HG03457 (cell line): ENCODE results near the gene SEC23IP.

ENCODE experiments used
- ATAC-seq: cut with Tn5 transposase; IDR thresholded peaks from one replicate; pipeline ENCODE4 v1.9.1; 2021; ENCODE audit warnings: moderate number of reproducible peaks; ENCODE audit not compliant: unreplicated experiment

Gene SEC23IP

DNA sequence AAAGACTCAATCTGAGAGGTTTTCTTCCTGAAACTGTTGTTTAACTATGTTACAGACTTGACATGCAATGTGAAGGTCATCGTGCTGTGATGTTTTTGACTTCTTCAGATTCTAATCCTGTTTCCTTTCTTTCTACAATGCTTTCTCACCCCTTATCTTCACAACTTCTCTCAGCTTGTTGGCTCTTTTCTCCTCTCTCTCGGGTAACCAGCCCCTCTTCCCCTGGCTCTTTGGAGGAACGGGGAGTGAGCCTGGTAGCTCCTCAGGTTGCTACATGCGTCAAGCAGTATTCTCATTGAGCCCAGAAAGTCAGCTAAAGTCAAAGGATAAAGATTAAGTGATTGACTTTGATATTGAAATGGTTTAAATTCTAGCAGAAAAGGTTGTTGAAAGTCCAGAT, 40.1 kb downstream of the SEC23IP start:
- ATAC-seq: no peak

DNA sequence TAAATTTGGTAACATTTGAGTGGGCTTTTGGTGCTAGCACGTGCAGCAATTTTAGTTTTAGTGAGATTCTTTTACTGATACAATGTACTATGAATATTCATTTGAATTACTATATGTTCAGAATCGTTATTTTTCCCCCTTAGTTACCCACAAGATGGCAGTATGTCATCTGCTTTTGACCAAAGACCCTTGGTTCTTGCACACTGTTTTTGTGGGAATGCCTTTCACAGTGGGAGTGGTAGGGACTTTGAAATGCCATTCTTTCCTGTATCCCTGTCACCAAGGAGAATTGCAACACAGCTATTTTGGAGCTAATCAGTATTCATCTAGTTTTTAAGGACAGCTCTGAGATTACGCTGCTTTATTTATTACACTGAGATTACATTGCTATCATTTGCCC, 40.6 kb downstream of the SEC23IP start:
- ATAC-seq: no peak

DNA sequence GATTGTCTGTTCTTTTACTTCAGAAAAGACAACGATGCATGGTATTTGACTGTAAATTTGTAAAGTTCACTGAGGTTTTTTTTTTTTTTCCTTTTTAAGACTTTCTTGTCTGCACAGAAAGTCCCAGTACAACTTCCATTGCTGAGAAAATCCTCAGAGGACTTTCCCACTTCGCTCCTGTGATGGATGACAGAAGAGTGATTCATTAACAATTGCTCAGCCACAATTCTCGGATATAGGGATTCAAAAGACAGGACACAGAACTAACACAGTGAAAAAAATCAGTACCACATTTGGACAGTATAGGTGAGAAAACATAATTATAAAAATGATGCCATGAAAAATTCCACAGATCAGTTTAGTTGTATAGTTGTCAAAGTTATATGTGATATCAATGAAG, 48.0 kb downstream of the SEC23IP start:
- no peak for ATAC-seq

DNA sequence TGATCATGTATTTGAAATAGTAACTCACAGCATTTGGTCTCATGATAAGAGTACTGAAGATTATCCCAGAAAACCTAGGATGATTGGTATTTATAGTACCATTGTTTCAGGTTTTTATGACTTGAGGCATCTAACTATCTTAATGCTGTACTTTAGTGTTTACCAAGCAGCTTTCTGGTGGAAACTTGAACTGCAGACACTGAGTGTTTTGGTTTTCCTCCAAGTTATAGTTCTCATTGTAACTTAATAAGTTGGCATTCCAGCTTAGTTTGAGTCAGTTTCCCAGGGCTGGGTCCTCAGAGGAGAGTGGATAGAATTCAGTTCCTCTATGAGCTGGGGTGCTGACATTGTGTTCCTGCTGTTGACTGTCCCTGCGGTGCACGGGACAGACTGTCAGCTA, 50.4 kb downstream of the SEC23IP start:
- no peak for ATAC-seq

DNA sequence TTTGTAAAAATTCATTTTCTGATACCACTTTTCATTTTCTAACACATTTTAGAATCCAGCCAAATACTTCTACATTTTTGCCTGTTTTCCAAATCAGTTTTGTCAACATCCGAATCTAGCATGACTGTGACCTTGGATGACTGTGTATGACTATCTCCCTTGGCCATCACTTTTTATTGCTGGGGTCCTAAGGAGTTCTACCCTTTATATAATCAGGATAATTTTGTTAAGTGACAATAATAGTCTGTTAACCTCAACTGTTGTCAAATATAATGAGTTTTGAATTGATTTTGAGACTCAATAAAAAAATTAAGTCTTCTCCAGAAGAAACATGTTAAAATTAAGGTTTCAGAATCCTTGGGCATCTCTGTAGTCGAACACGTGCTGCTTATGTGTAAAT, 53.3 kb downstream of the SEC23IP start:
- ATAC-seq: no peak

DNA sequence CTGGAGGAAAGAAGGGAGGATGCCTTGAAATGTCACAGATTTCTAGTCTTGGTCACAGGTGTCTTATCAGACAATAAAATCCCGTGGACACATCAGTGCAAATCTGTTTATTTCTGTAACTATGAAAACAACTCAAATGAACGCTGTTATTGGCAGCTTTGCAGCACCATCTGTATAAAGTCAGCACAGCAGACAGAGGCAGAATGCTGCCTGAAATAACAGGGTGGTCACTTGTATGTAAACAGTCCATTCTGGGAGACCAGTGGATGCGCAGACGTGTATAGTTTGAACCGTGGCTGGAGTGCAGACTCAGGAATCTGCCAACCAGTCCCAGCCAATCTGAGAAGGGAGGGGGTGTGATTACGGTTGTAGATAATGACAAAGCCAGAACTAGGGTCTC, 54.8 kb downstream of the SEC23IP start:
- ATAC-seq: no peak

DNA sequence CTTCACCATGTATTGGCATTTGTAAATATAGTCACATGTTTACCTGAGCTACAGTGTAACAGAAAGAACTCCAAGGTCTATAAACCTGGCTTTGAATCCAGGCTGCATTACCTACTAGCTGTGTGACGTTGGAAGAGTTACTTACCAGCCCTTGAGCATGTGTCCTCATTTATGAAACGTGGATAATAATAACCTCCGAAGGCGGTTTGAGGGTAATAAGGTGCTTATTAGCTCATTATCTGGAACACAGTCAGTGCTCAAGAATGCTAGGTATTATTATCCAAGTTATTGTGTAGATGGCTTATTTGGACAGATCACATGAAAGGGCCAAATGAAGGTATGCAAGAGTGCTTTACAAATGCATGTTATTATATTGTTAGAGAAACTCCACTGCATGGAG, 64.9 kb downstream of the SEC23IP start:
- ATAC-seq: no peak

DNA sequence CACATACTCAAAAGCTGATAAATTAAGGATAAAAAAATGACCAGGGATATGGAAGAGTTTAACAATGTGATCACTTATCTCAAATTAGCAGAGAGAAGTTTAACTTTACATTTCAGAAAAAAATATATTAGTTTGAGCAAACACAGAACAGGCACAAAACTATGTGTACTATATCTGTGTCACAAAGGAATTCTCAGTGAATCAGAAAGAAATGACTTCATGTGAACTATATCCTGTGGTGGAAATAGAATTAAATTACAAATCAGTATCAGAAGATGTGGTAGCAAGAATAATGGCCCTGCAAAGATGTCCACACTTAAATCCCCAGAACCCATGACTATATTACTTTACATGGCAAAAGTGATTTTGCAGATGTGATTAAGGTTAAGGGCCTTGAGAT, 70.3 kb downstream of the SEC23IP start:
- ATAC-seq: no peak

DNA sequence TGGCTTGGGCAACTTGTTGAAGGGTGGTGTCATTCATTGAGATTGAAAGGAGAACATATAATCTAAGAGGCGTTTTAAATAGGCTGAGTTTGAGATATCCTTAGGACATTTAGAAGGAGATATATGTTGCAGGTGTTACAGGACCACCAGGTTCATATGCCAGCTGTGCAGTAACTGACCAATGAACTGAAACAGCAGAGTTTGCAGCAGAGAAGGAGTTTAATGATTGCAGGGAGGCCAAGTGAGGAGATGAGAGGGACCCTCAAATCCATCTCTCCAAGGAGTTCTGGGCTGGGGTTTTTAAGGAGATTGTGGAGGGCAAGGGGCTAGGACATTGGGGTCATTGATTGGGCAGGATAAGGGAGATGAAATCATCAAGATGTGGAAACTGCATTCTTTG, 74.5 kb downstream of the SEC23IP start:
- no peak for ATAC-seq

DNA sequence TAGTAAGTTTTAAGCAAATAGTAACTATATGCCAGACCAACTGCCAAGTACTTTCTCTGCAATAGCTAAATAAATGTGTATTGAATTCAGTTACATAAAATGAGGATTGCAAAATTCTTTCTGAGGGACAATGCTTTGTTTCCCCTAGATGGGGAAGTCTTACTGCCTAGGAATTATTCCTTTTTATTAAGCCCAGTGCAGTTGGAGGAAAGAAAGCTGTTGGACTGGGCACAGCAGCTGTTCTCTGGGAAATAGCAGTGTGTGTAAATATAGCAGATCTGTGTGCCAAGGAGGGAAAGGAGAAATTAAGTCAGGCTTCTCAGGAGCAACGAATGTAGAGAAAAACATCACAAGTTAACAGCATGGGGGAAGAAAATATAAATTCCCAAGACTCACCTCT, 77.1 kb downstream of the SEC23IP start:
- ATAC-seq: no peak

DNA sequence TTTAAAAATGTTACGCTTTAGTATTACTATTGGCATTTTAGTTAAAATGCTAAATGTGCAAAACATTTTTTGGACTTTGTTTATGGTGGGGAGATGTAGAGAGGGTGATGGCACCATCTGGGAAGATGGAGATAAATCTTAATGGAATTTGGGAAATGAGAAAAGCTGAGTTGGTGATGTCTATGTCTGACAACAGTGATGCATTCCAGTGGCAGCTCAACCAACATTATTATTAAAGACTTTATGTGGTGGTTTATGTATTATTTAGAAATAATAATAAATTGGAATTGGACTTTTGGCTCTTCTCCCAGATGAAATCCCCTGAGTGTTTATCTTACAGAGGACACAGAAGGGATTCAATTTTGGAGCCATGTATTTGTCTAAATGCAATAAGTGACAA, 77.6 kb downstream of the SEC23IP start:
- no peak for ATAC-seq

DNA sequence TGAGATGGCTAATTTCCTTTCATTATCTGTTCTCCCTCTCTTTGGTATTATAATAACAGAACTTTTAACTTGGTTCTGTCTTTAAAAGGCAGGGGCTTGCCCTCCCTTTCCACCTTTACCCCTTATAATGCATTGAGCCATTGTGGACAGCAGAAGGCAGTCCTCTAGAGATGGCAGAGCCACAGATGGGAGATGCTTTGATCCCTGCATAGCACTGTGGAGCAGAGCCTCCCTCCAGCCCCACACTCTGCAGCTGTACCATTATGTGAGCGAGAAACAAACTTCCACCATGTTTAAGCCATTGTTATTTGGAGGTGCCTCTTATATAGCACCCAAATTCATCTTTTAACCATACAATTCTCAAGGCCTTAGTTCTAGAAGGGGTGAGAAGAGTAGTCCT, 78.4 kb downstream of the SEC23IP start:
- ATAC-seq: no peak

DNA sequence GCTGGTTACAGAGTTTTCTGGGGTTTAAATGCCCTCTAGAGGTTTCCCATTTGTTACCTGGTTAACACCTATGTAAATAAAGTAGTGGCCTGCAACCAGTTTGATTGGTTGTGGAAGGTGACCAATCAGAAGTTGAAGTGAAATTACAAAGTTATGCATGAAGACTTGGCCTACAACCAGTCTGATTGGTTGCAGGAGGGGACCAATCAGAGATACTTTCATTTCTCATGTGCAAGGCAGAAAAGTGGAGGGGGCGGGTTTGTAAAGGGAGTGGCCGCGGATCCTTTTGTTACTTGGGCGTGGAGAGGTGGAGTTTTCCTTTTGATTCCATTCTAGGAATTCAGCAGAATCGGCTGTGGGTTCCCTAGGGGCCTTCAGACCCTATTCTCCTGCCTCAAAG, 80.8 kb downstream of the SEC23IP start:
- ATAC-seq: no peak

DNA sequence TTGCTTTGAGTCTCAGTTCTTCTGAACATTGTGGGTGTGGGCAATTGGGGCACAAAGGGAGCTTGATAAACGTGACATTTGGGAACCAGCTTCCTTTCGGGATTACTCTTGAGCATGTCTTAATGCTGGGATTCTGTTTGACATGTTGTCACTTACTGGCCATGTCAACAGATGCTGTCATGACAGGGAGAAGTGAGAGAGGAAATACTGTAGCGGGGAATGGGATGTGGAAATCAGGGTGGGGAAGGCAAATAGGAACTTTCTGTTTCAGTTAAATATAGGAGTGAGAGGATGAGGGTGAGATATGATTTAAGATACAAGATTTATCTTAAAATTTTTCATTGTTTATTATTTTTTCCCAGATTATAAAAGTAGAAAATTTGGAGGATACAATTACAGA, 83.9 kb downstream of the SEC23IP start:
- ATAC-seq: no peak

DNA sequence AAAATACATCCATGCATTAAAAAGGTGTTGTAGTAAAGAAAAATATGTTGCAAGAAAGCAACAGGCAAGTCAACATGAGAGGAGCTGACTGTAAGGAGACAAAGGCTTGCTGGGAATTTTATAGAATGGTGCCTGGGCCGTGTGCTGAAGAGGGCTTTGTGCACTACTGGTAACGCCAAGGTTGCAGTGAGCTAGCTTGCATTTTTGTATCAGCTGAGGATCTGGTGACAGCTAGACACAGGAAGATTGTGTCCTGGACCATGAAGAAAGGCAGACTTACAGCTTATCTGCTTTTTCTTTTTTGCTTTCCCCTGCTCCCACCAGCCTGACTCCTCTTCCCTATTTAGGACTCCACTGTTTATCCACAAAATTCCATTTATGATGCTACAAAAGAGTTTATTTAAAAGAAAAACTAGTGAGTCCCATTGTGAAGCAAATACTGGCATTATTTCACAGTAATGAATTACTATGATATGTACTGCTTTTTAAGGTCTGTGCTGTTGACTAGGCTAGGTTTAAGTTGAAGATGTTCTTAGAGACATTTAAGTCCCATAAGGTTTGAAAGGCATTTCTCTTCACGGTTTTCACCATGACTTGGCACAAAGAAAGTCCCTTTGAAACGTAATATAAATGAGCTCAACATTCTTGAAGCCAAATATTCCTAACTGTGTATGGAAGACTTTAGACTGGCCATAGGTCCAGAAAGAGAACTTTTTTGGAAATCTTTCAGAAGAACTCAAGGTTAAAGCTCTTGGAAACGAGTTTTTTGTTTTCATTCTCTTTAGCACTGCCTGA, 88.6 kb downstream of the SEC23IP start:
- no peak for ATAC-seq

DNA sequence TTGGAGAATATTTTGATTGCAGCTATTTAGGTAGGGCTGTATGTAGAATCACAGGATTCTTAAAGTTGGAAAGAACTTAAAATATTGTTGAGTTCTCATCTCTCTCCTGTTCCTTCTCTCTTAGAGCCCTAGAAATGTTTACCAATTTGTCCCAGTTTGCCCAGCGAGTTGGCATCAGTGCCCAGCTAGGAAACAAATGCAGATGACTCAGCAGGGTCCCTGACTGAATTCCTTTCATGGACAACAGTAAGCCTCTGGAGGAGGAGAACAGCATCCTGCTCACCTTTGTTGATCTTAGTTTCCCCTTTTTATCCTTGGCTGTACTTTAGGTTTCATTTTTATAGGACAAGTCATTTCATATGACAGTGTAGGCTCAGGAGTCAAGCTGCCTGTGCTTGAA, 89.3 kb downstream of the SEC23IP start:
- ATAC-seq: no peak

DNA sequence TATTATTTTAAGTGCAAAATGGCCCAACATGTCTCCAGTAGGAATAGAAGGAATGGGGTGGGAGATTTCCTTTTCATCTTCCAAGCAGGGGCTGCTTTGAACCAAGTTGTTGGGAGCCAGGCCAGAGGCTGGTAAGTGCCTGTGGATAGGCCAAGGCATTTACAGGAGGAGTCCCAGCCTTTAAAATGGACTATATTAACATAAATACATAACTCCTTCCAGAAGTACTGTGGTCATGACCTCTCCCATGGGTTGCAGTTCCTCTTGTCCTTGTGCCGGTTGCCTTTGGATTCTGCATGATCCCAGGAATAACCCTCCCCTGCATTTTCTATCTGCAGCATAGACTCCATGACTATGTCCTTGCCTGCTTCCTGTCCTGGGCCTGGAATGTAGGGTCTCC, 95.8 kb downstream of the SEC23IP start:
- ATAC-seq: no peak

DNA sequence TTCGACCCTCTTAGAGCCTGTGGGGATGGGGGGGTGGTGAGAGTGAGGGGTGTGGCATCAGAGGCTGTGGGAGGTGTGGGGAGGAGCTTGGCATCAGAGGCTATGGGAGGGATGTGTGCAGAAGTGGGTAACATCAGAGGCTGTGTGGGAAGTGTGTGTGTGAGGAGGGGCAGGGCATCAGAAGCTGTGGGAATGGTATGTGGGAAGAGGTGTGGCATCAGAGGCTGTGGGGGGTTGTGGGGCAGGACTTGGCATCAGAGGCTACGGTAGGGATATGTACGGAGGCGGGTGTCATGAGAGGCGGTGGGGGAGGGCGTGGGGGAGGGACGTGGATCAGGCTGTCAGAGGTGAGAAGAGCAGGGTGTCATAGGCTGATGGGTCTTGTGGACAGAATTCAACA, 97.4 kb downstream of the SEC23IP start:
- ATAC-seq: no peak

DNA sequence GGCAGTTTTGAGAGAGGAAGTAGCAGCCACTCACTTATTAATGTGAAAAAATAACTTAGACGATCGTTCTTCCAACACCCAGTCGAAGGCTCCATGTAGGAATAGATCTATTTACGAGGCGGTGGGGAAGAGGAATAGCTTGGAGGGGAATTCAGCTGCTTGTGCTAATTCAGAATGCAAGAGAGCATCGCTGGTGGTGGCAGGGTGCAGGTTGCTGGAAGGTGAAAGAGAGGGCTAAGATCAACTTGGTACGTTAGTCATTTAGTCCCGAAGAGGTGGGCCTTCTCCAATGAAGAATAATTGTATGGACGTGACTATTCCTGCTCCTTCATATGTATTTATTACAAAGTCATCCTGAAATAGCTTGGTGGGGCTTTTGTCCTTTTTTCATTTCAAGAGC, 98.5 kb downstream of the SEC23IP start:
- no peak for ATAC-seq

DNA sequence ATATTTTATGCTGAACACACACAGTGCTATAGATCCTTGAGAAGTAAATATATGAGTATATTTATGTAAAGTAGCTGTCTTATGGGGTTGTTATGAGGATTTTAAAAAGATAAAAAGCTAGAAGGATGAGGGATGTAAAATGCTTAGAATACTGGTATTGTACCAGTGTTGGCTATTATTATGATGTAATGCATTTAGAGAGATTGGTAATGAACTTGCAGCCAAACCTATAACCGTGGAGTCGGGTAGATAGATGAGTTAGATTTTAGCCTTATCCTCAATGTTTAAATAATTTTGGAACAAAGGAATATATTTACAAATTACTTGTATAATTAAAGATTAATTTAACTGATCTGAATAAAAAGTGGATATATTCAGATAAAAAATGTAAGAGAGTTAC, 99.3 kb downstream of the SEC23IP start:
- ATAC-seq: no peak
